NCI-H748 (cell line): ENCODE data around the gene FOXP1.

Source experiments
- DNase-seq: peaks from one replicate; lab custom pipeline; 2025; ENCODE audit not compliant: unreplicated experiment; lab: John Stamatoyannopoulos, UW

The FOXP1 gene

GRCh38 chr3:71225951-71226564, 357.5 kb downstream of the FOXP1 start:
- DNase-seq: no peak

GRCh38 chr3:71225002-71225684, 358.4 kb downstream of the FOXP1 start:
- no peak for DNase-seq

GRCh38 chr3:71219744-71220638, 363.5 kb downstream of the FOXP1 start:
- DNase-seq: peak; percentile 16

GRCh38 chr3:71218508-71218907, 365.0 kb downstream of the FOXP1 start:
- peak; percentile 70 for DNase-seq

- DNase-seq: peak; percentile 92
These were observed 365.8 kb downstream of the FOXP1 start for GRCh38 chr3:71217640-71218222.

- DNase-seq: no peak
These were observed 368.2 kb downstream of the FOXP1 start for GRCh38 chr3:71215351-71215750.

- DNase-seq: no peak
These were observed 368.7 kb downstream of the FOXP1 start for GRCh38 chr3:71214797-71215196.

GRCh38 chr3:71214016-71214415, 369.5 kb downstream of the FOXP1 start:
- no peak for DNase-seq

- DNase-seq: no peak
These were observed 372.4 kb downstream of the FOXP1 start for GRCh38 chr3:71211083-71211482.

- DNase-seq: no peak
These were observed 373.1 kb downstream of the FOXP1 start for GRCh38 chr3:71210257-71211007.

- DNase-seq: peak; percentile 98
These were observed 375.1 kb downstream of the FOXP1 start for GRCh38 chr3:71208211-71209095.

- DNase-seq: no peak
These were observed 375.9 kb downstream of the FOXP1 start for GRCh38 chr3:71207632-71208031.

GRCh38 chr3:71206305-71207165, 377.0 kb downstream of the FOXP1 start:
- DNase-seq: peak; percentile 71

GRCh38 chr3:71203727-71204488, 379.6 kb downstream of the FOXP1 start:
- DNase-seq: no peak

GRCh38 chr3:71202848-71203533, 380.5 kb downstream of the FOXP1 start:
- DNase-seq: no peak

GRCh38 chr3:71201939-71202338, 381.6 kb downstream of the FOXP1 start:
- peak; percentile 44 for DNase-seq

- DNase-seq: no peak
These were observed 385.5 kb downstream of the FOXP1 start for GRCh38 chr3:71197841-71198565.
